D721Med (cell line): ENCODE results near the gene USP34.
"Not testable (repeated sequence)": the region's sequence is repeated elsewhere in the genome, so short reads cannot be mapped to it uniquely, and the experiment has no call there.

Experiments used
- DNase-seq: peaks from one replicate; pipeline ENCODE4 v3.0.0; 2011; ENCODE audit warnings: low spot score; ENCODE audit not compliant: insufficient read length
- FAIRE-seq: peaks from 2 replicates; lab custom pipeline; 2011; peaks lifted over from hg19 to GRCh38; lab: Jason Lieb, UNC
- TF ChIP-seq, protein P1 (sequence below): IDR thresholded peaks from 2 replicates; pipeline ENCODE4 v1.5.1; 2012; ENCODE audit warnings: mild to moderate bottlenecking, control low read depth; ENCODE audit not compliant: insufficient read depth; ENCODE audit errors: missing control alignments

USP34 gene

DNA sequence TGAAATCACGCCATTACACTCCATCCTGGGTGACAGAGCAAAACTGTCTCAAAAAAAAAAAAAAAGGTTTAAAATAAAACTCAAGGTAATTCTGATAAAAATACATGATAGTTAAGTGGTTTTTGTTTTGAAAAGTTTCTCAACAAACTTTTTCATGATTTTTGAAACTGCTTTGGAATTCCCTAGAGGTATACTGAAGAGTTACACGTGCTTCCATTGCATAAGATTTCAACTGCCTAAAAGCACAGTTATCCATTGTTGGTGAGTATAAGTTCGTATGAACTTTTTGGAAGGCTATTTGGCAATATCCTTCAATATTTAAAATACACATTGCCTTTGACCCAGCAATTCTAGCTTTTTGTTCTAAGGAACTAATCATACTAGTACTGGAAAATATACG, 74.9 kb downstream of the USP34 start:
- FAIRE-seq (no peak), DNase-seq (no peak)
- TF ChIP-seq, protein P1, sequence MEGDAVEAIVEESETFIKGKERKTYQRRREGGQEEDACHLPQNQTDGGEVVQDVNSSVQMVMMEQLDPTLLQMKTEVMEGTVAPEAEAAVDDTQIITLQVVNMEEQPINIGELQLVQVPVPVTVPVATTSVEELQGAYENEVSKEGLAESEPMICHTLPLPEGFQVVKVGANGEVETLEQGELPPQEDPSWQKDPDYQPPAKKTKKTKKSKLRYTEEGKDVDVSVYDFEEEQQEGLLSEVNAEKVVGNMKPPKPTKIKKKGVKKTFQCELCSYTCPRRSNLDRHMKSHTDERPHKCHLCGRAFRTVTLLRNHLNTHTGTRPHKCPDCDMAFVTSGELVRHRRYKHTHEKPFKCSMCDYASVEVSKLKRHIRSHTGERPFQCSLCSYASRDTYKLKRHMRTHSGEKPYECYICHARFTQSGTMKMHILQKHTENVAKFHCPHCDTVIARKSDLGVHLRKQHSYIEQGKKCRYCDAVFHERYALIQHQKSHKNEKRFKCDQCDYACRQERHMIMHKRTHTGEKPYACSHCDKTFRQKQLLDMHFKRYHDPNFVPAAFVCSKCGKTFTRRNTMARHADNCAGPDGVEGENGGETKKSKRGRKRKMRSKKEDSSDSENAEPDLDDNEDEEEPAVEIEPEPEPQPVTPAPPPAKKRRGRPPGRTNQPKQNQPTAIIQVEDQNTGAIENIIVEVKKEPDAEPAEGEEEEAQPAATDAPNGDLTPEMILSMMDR: no peak

DNA sequence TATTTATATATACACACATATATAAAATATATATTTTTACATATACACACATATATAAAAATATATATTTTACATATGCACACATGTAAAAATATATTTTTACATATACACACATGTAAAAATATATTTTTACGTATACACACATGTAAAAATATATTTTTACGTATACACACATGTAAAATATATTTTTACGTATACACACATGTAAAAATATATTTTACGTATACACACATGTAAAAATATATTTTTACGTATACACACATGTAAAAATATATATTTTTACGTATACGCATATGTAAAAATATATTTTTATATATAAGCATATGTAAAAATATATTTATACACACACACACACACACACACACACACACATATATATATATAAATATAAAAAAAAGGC, 83.3 kb downstream of the USP34 start:
- not testable (repeated sequence) for DNase-seq, FAIRE-seq

DNA sequence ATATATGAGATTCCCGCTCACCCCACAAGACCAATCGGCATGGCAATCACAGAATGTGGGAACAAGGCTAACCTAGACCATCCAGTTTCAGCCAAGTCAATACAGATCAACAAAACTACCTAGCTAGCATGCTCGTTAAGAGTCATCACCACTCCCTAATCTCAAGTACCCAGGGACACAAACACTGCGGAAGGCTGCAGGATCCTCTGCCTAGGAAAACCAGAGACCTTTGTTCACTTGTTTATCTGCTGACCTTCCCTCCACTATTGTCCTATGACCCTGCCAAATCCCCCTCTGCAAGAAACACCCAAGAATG, 90.0 kb downstream of the USP34 start:
- FAIRE-seq, DNase-seq: not testable (repeated sequence)

DNA sequence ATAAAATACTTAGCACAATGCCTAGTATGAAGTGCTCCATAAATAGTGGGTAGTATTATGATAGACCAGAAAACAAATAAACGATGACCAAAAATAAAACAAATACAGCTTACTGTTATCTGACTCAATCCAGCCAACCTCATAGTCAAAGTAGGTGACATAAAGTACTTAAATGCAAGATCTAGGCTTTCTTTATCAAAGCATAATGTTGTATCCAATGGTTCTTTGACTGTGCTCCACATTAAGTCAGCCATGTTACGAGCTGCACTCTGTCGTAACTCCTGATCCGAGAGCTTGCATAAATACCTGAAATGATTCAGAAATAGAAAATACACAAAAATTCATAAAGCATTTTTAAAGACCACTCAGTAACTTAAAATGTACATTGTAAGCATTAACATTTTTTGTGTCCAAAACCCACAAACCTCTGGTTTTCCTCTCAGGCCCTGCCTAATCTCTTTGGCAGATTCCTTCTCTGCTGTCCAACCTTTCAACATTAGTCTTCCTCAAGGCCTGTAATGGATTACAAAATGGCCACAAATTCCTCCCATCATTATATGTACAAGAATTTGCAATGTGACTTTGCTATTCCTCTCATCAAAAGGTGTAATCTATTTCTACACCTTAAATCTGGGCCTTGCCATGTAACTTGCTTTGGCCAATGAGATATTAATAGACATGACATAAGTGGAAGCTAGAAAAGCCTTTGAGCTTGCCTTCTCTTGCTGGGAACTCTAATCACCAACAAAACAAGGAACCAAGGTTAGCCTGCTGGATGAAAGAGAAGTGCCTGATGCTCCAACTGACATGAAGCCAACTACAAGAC, 90.6 kb downstream of the USP34 start:
- FAIRE-seq (no peak), DNase-seq (no peak)
- TF ChIP-seq, protein P1: no peak

DNA sequence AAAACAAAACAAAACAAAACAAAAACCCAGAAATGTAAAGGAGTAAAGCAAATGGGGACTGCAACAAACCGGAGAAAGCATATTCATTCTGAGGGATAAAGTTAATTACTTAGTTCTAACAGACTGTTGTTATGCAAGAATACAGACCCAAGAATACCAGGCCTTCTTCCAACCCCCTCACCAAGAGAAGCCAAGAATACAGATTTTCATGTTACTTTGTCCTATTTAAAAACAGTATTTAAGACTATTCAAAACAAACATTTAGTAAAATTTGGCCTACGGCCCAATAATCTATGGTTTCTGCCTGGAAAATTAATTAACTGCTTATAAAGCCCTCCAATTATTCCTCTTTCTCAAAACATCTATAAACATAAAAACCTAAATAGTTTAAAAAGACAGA, 91.4 kb downstream of the USP34 start:
- DNase-seq (no peak), FAIRE-seq (no peak)
- TF ChIP-seq, protein P1: no peak

DNA sequence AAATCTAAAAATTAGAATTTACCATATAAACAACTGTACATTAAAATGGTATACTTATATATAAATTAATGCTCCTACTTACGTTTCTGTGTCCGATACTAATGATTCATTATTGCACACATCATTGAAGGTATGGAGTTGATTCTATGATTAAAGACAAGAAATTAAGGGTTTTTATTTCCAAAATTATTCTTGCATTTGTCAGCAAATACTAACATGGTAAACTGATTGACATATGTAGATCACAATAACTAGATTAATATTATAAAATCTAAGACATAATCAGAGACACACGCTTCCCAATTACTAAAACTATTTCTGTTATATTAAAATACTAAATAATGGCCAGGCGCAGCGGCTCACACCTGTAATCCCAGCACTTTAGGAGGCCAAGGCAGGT, 92.6 kb downstream of the USP34 start:
- no peak for FAIRE-seq
- DNase-seq: no peak
- TF ChIP-seq, protein P1: no peak

DNA sequence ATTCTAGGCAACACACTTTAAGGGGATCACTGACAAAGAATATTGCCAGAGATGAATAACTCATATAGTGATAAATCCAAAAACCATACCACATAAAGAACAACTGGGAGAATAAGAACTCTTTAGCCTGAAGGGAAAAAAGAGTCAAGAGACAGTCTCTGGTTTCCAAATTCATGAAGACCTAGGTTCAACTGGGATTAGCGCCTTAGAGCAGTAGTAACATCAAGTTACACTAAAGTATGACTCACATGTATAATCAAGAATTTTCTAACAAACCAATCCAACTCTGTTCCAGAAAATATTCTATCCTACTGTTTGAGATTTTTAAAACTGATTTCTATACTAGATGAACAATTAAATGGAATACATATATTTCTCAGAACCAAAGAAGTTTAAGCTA, 93.8 kb downstream of the USP34 start:
- TF ChIP-seq, protein P1: no peak
- FAIRE-seq: no peak
- no peak for DNase-seq

DNA sequence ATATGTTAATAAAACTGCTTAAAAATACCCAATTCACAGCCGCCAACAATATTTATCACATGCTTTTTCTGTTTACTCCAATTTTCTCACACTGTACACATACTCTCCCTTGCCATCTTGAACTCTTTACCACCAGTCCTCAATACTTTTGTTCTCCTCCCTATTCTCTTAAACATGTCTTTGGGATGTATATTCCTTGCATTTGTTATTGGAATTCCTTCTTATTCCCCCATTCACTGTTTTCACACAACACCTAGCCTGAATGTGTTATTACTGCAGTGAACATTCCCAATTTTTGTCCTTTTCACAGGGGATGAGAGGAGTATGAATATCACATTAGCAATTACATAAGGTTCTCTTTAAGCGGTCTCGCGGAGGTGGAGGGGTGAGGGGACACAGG, 94.7 kb downstream of the USP34 start:
- TF ChIP-seq, protein P1: no peak
- FAIRE-seq: no peak
- no peak for DNase-seq
